ENCODE data around the gene ARID1A. TPM values are rescaled to one million over a fixed set of nuclear protein-coding genes. Genes with fewer than 3 reads are reported as not detected.

The ARID1A gene
- total and polyA plus RNA-seq, 2 donors (not counting 3 experiments of a cell fraction or from before 2014, with no cell fraction given), result 36.9 to 77.2 TPM

- no peaks in the 10 kb centered on the region for H3K36me3 ChIP-seq (ENCODE audit: control insufficient read depth in 2 of 2, extremely low read depth in 1 of 2, insufficient read depth in 2 of 2, low read length in 2 of 2)
- H3K4me3 ChIP-seq (replicated peaks in 1 of 3; ENCODE audit: insufficient read depth in 1 of 3, low read depth in 1 of 3, low read length in 3 of 3), result no peak overlapping the region
- no peak overlapping the region for H3K27ac ChIP-seq (ENCODE audit: insufficient read depth, low read depth, low read length)
- peaks cover 34% of the 10 kb centered on the region for H4K20me1 ChIP-seq (replicated peaks; ENCODE audit: control insufficient read depth, extremely low read depth, insufficient read depth, low read length)
- intact Hi-C loops (cut with micrococcal nuclease) (no loop called here), dilution Hi-C loops (cut with MboI; ENCODE audit: extremely low pct_ligation_motif_present, low sequenced_read_pairs) (loop anchor here (5.0 kb wide), 1 partner anchor 87 kb away; the partner anchor contains the start of gene PIGV)
- BruUV-seq (replicated peaks), result no TSS peak
- no peak overlapping the region for H2AFZ ChIP-seq (ENCODE audit: low read depth, low read length)
- DNase-seq (ENCODE audit: low read depth, low spot score) (no peak), FAIRE-seq (no peak)
- H3K9me1 ChIP-seq (replicated peaks; ENCODE audit: control insufficient read depth, extremely low read depth, insufficient read depth, low read length), result no peaks in the 10 kb centered on the region
- H3K4me1 ChIP-seq (ENCODE audit: control insufficient read depth, extremely low read depth, insufficient read depth, low read length), result peaks cover 63% of the 10 kb centered on the region
- H3K4me2 ChIP-seq (ENCODE audit: insufficient read depth, low read length), result peak overlapping the region; percentile 66
- H3K79me2 ChIP-seq (ENCODE audit: control insufficient read depth, insufficient read depth, low read length), result peaks cover 95% of the 10 kb centered on the region
- POLR2A ChIA-PET, result no interaction called here
- no peaks in the 10 kb centered on the region for H3K27me3 ChIP-seq (ENCODE audit: control insufficient read depth in 2 of 2, insufficient read depth in 2 of 2, low read length in 2 of 2)
- no peak overlapping the region for H3K9ac ChIP-seq (replicated peaks; ENCODE audit: extremely low read depth, insufficient read depth, low read length)
- H3K9me3 ChIP-seq (replicated peaks; ENCODE audit: control insufficient read depth, insufficient read depth, low read length), result no peaks in the 10 kb centered on the region
- TF ChIP-seq POLR2AphosphoS5 (IDR thresholded peaks at IDR 0.05; ENCODE audit: insufficient read depth, low read depth, low read length), result no peak
- no peak for TF ChIP-seq JUN (IDR thresholded peaks at IDR 0.05; ENCODE audit: borderline replicate concordance, insufficient read depth, insufficient read length, low read depth)
- CTCF ChIA-PET, result interaction anchor here (1.0 to 9.3 kb wide), 6 partner anchors 9 to 89 kb away, joined by 3 to 81 read pairs (median 4); partner anchors contain the start of gene PIGV
These were observed 4.9 kb downstream of the ARID1A start for GRCh38 chr1:26700711-26701110.

GRCh38 chr1:26701266-26701994, 5.6 kb downstream of the ARID1A start:
- intact Hi-C loops (cut with micrococcal nuclease), result no loop called here
- Histone ChIP-seq H3K27ac (ENCODE audit: insufficient read depth, low read depth, low read length) (no peak overlapping the region), H3K9ac (replicated peaks; ENCODE audit: extremely low read depth, insufficient read depth, low read length) (no peak overlapping the region), H3K4me3 (replicated peaks in 1 of 3; ENCODE audit: insufficient read depth in 1 of 3, low read depth in 1 of 3, low read length in 3 of 3) (no peak overlapping the region), H3K27me3 (ENCODE audit: control insufficient read depth in 2 of 2, insufficient read depth in 2 of 2, low read length in 2 of 2) (no peaks in the 10 kb centered on the region), H3K4me1 (ENCODE audit: control insufficient read depth, extremely low read depth, insufficient read depth, low read length) (peaks cover 70% of the 10 kb centered on the region), H3K79me2 (ENCODE audit: control insufficient read depth, insufficient read depth, low read length) (peaks cover 100% of the 10 kb centered on the region), H3K9me3 (replicated peaks; ENCODE audit: control insufficient read depth, insufficient read depth, low read length) (no peaks in the 10 kb centered on the region), H4K20me1 (replicated peaks; ENCODE audit: control insufficient read depth, extremely low read depth, insufficient read depth, low read length) (peaks cover 37% of the 10 kb centered on the region), H3K4me2 (ENCODE audit: insufficient read depth, low read length) (peak overlapping the region; percentile 26), H2AFZ (ENCODE audit: low read depth, low read length) (no peak overlapping the region), H3K36me3 (ENCODE audit: control insufficient read depth in 2 of 2, extremely low read depth in 1 of 2, insufficient read depth in 2 of 2, low read length in 2 of 2) (no peaks in the 10 kb centered on the region), H3K9me1 (replicated peaks; ENCODE audit: control insufficient read depth, extremely low read depth, insufficient read depth, low read length) (no peaks in the 10 kb centered on the region)
- no TSS peak for BruUV-seq (replicated peaks)
- DNase-seq (ENCODE audit: low read depth, low spot score) (no peak), FAIRE-seq (peak; percentile 4)
- dilution Hi-C loops (cut with MboI; ENCODE audit: extremely low pct_ligation_motif_present, low sequenced_read_pairs), result loop anchor here (5.0 kb wide), 1 partner anchor 86 kb away; the partner anchor contains the start of gene PIGV
- CTCF ChIA-PET, result interaction anchor here (0.8 to 9.3 kb wide), 8 partner anchors 8 to 88 kb away, joined by 3 to 81 read pairs (median 4); partner anchors contain the start of gene PIGV
- no peak for TF ChIP-seq POLR2A (IDR thresholded peaks at IDR 0.05; ENCODE audit: low read depth, low read length)
- TF ChIP-seq POLR2AphosphoS5 (IDR thresholded peaks at IDR 0.05; ENCODE audit: insufficient read depth, low read depth, low read length), result no peak
- no peak for TF ChIP-seq CTCF (IDR thresholded peaks at IDR 0.05; ENCODE audit: extremely low read depth in 1 of 2, insufficient read depth in 1 of 2, low read depth in 1 of 2, low read length in 2 of 2)
- TF ChIP-seq MYC (IDR thresholded peaks at IDR 0.05; ENCODE audit: low read depth, low read length), result no peak
- TF ChIP-seq MAX (IDR thresholded peaks at IDR 0.05; ENCODE audit: insufficient read depth, insufficient read length), result no peak
- TF ChIP-seq GATA2 (IDR thresholded peaks at IDR 0.05; ENCODE audit: insufficient read depth, insufficient read length, low read depth, low read length), result no peak
- POLR2A ChIA-PET, result no interaction called here
